Central memory CD8-positive, alpha-beta T cell (primary cell): ENCODE results near the gene PEMT.

ENCODE experiments used
- ATAC-seq: fragments of 150-1000 bp; cut with Tn5 transposase; replicated peaks from 2 replicates; pipeline ENCODE4 v1.10.0; 2022; ENCODE audit warnings: mild to moderate bottlenecking, moderate FRiP score, moderate number of reproducible peaks; ENCODE audit not compliant: poor library complexity, severe bottlenecking; ENCODE audit errors: extremely low read depth
- DNase-seq, 2 donors: peaks; one replicate each; pipeline ENCODE4 v3.0.0; 2021; ENCODE audit warnings: low spot score in 2 of 2
- H3K27ac Mint-ChIP-seq: one replicate; pipeline ENCODE4 v1.8.0; 2022; ENCODE audit warnings: low read depth, mild to moderate bottlenecking, moderate library complexity, mixed read lengths
- H3K27me3 Mint-ChIP-seq: one replicate; pipeline ENCODE4 v1.8.0; 2022; ENCODE audit warnings: mixed read lengths
- H3K36me3 Mint-ChIP-seq: one replicate; pipeline ENCODE4 v1.8.0; 2022; ENCODE audit warnings: mild to moderate bottlenecking, moderate library complexity, mixed read lengths; ENCODE audit not compliant: insufficient read depth
- H3K4me1 Mint-ChIP-seq: one replicate; pipeline ENCODE4 v1.8.0; 2022; ENCODE audit warnings: mixed read lengths
- H3K4me3 Mint-ChIP-seq: one replicate; pipeline ENCODE4 v1.8.0; 2022; ENCODE audit warnings: mild to moderate bottlenecking, moderate library complexity, mixed read lengths
- H3K9me3 Mint-ChIP-seq: one replicate; pipeline ENCODE4 v1.8.0; 2022; ENCODE audit warnings: mixed read lengths

The PEMT gene

GRCh38 chr17:17527956-17528500, 63.5 kb downstream of the PEMT start:
- DNase-seq (no peak), ATAC-seq (no peak)
- no peaks in the 10 kb centered on the region for H3K9me3 Mint-ChIP-seq
- H3K4me1 Mint-ChIP-seq: no peaks in the 10 kb centered on the region
- no peaks in the 10 kb centered on the region for H3K27me3 Mint-ChIP-seq
- no peaks in the 10 kb centered on the region for H3K36me3 Mint-ChIP-seq
- no peak overlapping the region for H3K4me3 Mint-ChIP-seq
- peak overlapping the region; percentile 44 for H3K27ac Mint-ChIP-seq

- no peaks in the 10 kb centered on the region for H3K27me3 Mint-ChIP-seq
- H3K4me1 Mint-ChIP-seq: no peaks in the 10 kb centered on the region
- DNase-seq: no peak
- no peaks in the 10 kb centered on the region for H3K36me3 Mint-ChIP-seq
- no peak overlapping the region for H3K27ac Mint-ChIP-seq
- no peaks in the 10 kb centered on the region for H3K9me3 Mint-ChIP-seq
- H3K4me3 Mint-ChIP-seq: no peak overlapping the region
- no peak for ATAC-seq
These were observed 64.0 kb downstream of the PEMT start for GRCh38 chr17:17527534-17527933.

DNA sequence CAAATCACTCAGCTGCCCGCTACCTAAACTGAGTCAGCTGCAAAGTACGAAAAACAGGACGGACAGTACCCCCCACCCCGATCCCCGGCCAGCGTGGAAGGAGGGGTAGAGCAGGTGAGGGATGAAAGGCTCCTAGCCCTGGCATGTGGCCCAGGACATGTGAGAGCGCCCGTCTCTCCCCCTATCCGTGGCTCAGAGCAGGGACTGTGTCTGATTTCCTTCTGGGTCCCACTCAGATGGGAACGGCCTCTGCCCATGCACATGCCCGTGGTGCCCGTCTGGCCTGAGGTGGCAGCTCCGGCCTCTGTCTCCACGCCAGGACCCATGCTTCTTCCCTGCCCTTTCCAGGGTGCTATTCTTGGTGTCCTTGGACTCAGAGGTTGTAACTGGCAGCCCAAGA, 65.1 kb downstream of the PEMT start:
- no peak for DNase-seq
- Mint-ChIP-seq H3K36me3 (no peaks in the 10 kb centered on the region), H3K27me3 (no peaks in the 10 kb centered on the region), H3K4me1 (no peaks in the 10 kb centered on the region), H3K9me3 (no peaks in the 10 kb centered on the region), H3K4me3 (no peak overlapping the region), H3K27ac (no peak overlapping the region)
- ATAC-seq: no peak

DNA sequence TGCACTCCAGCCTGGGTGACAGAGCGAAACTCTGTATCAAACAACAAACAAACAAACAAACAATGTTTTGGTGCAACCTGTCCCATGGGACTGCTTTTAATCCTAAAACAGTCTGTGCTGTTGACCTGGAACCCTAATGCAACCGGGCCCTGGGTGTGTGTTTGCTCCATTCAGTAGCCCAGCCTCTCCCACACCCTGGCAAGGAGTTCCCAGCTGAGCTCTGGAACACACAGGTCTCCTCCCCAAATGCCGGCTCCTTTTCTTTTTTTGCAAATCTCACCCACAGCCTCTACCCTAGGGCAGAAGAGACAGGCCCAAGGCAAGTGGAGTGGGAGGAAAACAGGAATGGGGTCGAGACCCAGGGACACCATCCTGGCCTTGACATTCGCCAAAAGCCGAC, 65.6 kb downstream of the PEMT start:
- Mint-ChIP-seq H3K36me3 (no peaks in the 10 kb centered on the region), H3K4me1 (no peaks in the 10 kb centered on the region), H3K4me3 (no peak overlapping the region), H3K27me3 (no peaks in the 10 kb centered on the region), H3K27ac (no peak overlapping the region), H3K9me3 (no peaks in the 10 kb centered on the region)
- ATAC-seq (no peak), DNase-seq (no peak)

DNA sequence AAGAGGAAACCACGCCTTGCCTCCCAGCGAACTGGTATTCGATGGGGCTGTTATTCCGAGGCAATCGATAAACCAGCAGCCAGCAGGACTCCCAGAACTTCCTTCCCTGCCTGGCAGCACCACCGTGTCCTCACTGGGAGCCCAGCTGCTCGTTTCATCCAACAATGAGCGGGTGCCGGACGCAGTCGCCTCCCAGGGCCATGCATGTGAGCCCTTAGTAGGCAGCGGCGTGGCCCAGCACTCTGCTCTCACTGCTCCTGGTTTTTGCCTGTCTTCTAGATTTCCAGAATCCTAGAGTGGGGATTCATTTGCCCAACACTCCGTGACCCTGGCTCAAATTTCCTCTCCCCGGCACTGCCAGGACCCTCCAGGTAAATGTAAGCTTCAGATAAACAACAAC, 66.2 kb downstream of the PEMT start:
- no peak for DNase-seq
- Mint-ChIP-seq H3K4me1 (no peaks in the 10 kb centered on the region), H3K27me3 (no peaks in the 10 kb centered on the region), H3K9me3 (no peaks in the 10 kb centered on the region), H3K36me3 (no peaks in the 10 kb centered on the region), H3K4me3 (no peak overlapping the region), H3K27ac (no peak overlapping the region)
- no peak for ATAC-seq

GRCh38 chr17:17523731-17524490, 67.6 kb downstream of the PEMT start:
- ATAC-seq (no peak), DNase-seq (no peak)
- no peaks in the 10 kb centered on the region for H3K27me3 Mint-ChIP-seq
- no peak overlapping the region for H3K4me3 Mint-ChIP-seq
- no peaks in the 10 kb centered on the region for H3K4me1 Mint-ChIP-seq
- H3K36me3 Mint-ChIP-seq: no peaks in the 10 kb centered on the region
- no peak overlapping the region for H3K27ac Mint-ChIP-seq
- no peaks in the 10 kb centered on the region for H3K9me3 Mint-ChIP-seq

DNA sequence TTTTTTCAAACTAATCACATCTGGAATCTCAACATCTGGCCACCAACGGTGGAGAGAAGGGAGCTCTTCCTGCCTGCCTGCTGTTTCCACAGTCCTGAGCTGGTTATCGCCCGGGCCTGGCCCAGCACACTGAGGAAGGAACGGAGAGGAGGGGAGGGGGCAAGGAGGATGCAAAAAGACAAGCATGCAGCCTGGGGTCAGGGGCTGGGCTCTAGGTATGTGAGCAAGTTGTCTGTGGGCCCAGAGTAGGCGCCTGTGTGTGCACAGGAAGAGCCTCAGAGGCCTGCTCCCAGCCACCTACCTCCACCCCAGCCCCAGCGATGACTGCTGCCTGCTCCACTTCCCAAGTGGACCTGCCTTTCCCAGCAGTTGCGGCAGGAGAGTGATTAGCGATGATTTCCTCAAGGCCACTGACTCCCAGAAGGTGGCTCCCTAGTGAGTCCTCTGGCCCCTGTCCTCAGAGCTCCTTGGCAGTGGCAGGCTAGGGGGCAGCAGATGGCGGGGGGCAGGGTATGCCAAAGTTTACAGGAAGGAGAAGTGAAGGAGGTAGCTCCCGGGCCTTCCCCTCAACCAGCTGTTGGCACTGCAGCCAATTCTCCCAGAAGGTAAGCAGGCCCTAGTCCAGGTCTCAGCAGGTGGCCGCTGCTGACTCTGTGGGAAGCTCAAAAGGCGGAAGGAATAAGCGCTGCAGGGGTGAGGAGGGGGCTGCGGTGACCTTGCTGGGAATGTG, 68.3 kb downstream of the PEMT start:
- Mint-ChIP-seq H3K27me3 (no peaks in the 10 kb centered on the region), H3K9me3 (no peaks in the 10 kb centered on the region), H3K27ac (no peak overlapping the region), H3K4me3 (no peak overlapping the region), H3K4me1 (no peaks in the 10 kb centered on the region), H3K36me3 (no peaks in the 10 kb centered on the region)
- ATAC-seq (no peak), DNase-seq (no peak)

- ATAC-seq: no peak
- no peak overlapping the region for H3K4me3 Mint-ChIP-seq
- no peak overlapping the region for H3K27ac Mint-ChIP-seq
- H3K36me3 Mint-ChIP-seq: no peaks in the 10 kb centered on the region
- H3K4me1 Mint-ChIP-seq: peaks cover 5% of the 10 kb centered on the region
- no peaks in the 10 kb centered on the region for H3K27me3 Mint-ChIP-seq
- H3K9me3 Mint-ChIP-seq: no peaks in the 10 kb centered on the region
- DNase-seq: no peak
These were observed 70.8 kb downstream of the PEMT start for GRCh38 chr17:17520599-17521232.

DNA sequence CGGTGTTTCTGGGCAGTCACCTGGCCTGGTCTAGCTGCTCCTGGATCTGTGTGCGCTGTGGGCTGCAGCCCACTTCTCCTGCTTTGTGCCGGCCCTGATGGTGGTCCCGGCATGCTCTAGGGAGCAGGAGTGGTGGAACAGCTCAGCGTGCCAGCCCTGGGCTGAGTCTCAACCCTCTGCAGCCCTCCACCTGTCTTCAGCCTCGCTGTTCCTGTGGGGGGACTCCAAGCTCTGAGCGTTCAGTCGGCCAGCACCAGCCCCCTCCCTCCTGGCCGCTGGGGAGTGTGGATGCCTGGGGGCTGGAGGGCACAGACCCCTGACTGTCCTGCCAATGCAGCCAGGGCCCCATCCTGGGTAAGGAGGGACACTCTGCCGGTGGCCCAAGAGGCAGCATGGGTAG, 71.6 kb downstream of the PEMT start:
- no peak overlapping the region for H3K27ac Mint-ChIP-seq
- no peaks in the 10 kb centered on the region for H3K27me3 Mint-ChIP-seq
- DNase-seq: no peak
- no peak overlapping the region for H3K4me3 Mint-ChIP-seq
- ATAC-seq: no peak
- peaks cover 5% of the 10 kb centered on the region for H3K4me1 Mint-ChIP-seq
- no peaks in the 10 kb centered on the region for H3K9me3 Mint-ChIP-seq
- no peaks in the 10 kb centered on the region for H3K36me3 Mint-ChIP-seq

GRCh38 chr17:17518951-17519350, 72.6 kb downstream of the PEMT start:
- no peaks in the 10 kb centered on the region for H3K36me3 Mint-ChIP-seq
- peaks cover 5% of the 10 kb centered on the region for H3K4me1 Mint-ChIP-seq
- H3K27me3 Mint-ChIP-seq: no peaks in the 10 kb centered on the region
- no peak overlapping the region for H3K4me3 Mint-ChIP-seq
- ATAC-seq: no peak
- DNase-seq: no peak
- no peak overlapping the region for H3K27ac Mint-ChIP-seq
- H3K9me3 Mint-ChIP-seq: no peaks in the 10 kb centered on the region

DNA sequence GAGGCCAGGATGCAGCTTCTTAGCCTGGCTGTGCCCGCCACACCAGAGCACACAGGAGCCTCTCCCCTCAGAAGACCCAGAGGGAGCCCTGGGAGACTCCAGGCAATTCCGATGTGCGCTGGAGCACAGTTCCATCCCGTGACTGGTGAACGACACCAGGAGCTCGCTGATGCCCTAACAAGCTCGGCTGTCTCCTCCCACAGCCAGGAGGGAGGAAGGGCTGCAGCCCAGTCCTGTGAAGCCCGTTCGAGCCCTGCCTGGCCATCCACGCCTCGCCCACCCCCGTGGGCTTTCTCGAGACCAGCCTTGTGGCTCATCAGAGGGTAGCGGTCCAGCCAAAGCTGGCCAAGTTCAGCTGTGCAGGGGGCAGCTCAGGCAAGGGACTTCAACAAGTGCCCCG, 73.5 kb downstream of the PEMT start:
- H3K27ac Mint-ChIP-seq: no peak overlapping the region
- H3K36me3 Mint-ChIP-seq: no peaks in the 10 kb centered on the region
- DNase-seq (no peak), ATAC-seq (no peak)
- no peak overlapping the region for H3K4me3 Mint-ChIP-seq
- no peaks in the 10 kb centered on the region for H3K9me3 Mint-ChIP-seq
- H3K27me3 Mint-ChIP-seq: no peaks in the 10 kb centered on the region
- peaks cover 5% of the 10 kb centered on the region for H3K4me1 Mint-ChIP-seq

GRCh38 chr17:17516941-17517720, 74.4 kb downstream of the PEMT start:
- no peak overlapping the region for H3K27ac Mint-ChIP-seq
- ATAC-seq (no peak), DNase-seq (no peak)
- no peak overlapping the region for H3K4me3 Mint-ChIP-seq
- peaks cover 5% of the 10 kb centered on the region for H3K4me1 Mint-ChIP-seq
- no peaks in the 10 kb centered on the region for H3K9me3 Mint-ChIP-seq
- no peaks in the 10 kb centered on the region for H3K27me3 Mint-ChIP-seq
- no peaks in the 10 kb centered on the region for H3K36me3 Mint-ChIP-seq
